GM21786 (cell line): ENCODE measurements around the gene BEND6.
A peak's percentile ranks its signal among the peaks of the same experiment; 100 is the strongest.
"Not testable (repeated sequence)": the region's sequence is repeated elsewhere in the genome, so short reads cannot be mapped to it uniquely, and the experiment has no call there.

Experiments
- ATAC-seq: cut with Tn5 transposase; IDR thresholded peaks from one replicate; pipeline ENCODE4 v1.9.1; 2021; ENCODE audit not compliant: unreplicated experiment

The BEND6 gene

DNA sequence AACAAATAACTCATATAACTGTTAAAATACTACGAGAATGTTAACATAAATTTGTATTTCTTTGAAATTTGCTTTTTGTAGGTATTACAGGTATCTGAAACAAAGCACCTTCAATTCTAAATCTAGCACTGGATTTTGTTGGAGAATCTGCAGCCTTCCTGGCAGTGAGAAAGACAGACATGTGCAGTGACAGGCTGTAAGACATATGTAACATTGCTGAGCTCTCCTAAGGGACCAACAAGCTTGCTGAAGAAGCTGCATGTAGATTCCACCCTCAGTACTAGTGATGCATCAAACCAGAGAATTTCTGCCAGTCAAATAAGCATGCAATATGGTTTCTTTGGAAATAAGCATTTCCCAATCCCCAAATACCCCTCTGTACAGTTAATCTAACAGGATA, 71.1 kb downstream of the BEND6 start:
- ATAC-seq, result no peak

DNA sequence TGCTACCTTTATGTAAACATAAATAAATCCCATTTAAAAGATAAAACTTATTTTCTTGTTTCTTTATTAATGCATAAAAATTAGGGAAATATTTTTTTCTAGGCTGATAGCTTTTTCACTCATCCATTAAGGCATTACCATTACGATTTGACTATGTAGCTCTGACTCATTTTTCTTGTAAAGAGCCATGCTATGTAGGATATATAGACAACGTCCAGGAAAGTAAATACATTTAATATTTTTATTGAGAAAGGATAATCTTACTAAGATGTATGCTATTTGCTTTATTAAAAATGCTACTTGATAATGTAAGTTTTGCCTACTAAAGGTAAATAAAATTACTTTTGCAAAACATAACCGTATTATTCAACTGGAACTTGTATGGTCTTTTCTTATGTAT, 72.4 kb downstream of the BEND6 start:
- no peak for ATAC-seq

DNA sequence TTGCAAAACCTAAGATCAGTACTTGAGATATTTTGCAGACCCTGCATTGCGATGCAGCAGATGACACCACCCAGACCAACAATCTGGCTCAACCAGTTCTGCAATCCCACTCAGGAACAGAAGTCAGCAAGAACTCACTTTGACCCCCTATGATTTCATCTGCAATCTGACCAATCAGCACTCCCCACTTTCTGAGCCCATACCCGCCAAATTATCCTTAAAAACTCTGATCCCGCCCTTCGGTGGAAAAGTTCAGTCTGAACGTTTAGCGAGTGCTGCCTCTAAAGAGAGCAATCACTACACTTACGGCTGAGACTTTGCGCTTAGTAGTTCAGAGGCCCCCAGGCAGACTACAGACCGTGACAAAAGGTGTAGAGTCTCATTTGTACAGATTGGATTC, 74.3 kb downstream of the BEND6 start:
- ATAC-seq, result no peak

DNA sequence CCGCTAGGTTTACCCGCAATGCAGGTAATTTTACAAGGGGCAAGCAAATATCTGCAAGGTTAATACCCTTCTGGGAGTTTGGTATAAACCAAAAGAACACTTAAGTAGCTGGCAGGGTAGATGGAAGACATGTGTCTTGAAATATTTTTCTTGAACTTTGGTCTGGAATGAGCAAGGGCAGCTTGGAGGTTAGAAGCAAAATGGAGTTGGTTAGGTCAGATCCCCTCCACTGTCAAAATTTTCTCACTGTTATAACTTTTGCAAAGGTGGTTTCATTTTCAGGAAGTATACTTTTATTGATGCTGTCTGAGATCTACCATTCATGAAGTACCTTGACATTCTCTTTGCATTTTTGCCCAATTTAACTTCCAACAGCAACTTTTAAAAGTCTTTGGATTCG, 78.3 kb downstream of the BEND6 start:
- ATAC-seq, result no peak

DNA sequence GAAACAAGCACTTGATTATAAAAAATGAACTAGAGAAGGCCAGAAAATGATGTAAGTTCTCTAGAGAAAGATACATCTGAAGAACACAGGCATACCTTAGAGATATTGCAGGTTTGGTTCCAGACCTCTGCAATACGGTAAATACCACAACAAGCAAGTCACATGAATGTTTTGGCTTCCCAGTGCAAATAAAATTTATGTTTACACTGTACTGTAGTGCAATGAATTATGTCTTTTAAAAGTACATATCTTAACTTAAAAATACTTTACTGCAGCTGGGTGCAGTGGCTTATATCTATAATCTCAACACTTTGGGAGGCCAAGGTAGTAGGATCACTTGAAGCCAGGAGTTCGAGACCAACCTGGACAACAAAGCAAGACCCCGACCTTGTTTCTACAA, 80.6 kb downstream of the BEND6 start:
- ATAC-seq, result no peak

DNA sequence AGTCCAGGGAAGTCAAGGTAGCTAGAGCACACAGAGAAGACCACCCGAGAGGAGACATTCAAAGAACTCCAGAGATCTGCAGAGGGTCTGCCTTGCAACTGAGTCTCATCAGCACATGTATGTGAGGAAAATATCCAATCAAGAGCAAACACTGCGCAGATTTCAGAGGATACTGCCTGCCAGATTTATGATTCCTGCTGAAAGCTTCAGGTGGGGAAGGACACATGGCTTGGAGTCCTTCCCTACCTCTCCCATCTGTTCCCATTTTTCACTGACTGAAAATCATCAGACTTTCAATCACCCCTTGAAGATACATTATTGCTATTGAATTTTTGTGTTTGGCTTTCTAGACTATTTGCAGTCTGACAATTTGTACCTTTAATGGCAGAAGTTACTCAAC, 84.0 kb downstream of the BEND6 start:
- no peak for ATAC-seq

DNA sequence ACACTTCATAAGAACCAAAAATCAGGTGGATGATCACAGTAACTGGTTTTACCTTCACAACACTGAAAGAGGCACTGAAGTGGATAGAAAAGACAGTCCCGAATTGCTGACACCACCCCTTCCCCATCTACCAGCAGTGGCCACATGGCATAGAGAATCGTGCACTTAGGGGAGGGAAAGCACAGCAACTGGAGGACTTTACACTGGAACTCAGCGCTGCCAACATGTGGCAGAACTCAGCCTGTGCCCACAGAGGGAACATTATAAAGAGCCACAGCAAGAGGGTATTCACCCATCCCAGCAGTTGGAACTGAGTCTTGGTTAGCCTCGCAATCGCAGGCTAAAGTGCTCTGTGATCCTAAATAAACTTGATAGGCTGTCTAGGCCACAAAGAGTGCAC, 85.1 kb downstream of the BEND6 start:
- no peak for ATAC-seq

DNA sequence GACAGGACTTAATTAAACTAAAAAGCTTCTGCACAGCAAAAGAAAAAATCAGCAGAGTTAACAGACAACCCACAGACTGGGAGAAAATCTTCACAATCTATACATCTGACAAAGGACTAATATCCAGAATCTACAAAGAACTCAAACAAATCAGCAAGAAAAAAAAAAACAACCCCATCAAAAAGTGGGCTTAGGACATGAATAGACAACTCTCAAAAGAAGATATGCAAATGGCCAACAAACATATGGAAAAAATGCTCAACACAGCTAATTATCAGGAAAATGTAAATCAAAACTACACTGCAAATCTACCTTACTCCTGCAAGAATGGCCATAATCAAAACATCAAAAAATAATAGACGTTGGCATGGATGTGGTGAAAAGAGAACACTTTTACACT, 89.2 kb downstream of the BEND6 start:
- ATAC-seq, result not testable (repeated sequence)

DNA sequence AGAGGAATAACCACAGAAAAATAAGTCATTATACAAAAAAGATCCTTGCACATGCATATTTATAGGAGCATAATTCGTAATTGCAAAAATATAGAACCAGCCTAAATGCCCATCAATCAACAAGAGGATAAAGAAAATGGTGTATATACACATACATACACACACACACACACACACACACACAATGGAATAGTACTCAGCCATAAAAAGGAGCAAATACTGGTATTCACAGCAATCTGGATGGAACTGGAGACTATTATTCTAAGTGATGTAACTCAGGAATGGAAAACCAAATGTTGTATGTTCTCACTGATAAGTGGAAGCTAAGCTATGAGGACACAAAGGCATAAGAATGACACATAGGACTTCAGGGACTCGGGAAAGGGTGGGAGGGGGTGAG, 89.7 kb downstream of the BEND6 start:
- ATAC-seq, result no peak

DNA sequence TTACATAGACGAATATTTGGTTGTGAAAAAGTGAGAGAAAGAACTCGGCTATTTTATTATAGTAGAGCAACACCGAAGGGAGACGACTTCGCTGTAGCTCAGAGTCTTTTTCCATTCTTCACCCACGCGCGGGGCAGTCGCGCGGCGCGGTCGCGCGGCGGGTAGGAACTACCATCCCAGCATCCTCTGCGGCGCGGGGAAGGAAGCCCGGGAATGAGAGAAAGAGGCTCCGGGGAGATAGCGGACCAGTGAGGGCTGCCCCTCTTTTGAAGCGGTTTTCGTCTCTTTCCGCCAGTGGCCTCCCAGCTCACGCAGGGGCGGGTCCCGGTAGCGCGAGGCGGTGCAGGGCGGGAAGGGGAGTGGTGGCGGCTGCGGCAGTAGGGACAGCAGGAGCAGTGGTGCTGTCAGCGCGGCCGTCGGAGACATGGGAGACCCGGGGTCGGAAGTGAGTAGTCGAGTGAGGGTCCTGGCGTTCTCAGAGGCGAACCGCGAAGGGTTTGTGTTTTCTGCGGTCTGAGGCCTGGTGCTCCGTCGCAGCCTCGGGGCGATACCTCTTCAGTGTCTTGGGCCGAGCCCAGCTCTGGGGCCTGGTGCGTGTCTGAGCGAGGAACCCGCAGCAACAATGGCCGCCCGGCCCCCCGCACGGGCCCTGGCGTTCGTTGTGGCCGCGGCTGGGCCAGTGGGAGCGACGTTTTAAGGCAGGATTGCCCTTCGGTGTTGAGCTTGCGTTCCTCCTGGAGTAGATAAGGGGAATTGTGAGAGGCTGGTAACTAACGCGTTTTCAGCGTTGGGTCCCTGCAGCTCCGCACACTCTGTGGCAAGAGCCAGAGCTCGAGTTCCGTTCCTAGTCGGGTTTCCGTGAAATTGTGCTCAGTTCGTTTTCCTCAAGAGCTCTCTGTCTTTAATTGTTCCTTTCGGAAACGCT, 91.7 kb downstream of the BEND6 start, which contains the start of gene KIAA1586:
Gene KIAA1586 (plus strand): TSS at position 362 of the 925 bp plus-strand sequence. CDS start 63 bp downstream, at position 425.
- peak; percentile 94 for ATAC-seq

DNA sequence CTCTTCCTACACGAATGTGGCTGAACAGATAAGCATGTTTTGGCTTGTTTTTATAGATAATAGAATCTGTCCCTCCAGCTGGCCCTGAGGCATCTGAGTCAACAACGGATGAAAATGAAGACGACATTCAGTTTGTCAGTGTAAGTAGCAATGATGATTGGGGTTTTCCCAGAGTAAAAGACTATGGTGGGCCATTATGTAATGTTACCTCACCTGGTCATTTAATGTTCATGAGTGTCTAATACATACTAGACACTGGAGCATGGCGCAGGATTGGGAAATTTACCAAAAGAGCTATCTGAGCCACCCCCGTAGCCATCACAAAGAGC, 92.3 kb downstream of the BEND6 start:
- peak; percentile 8 for ATAC-seq

DNA sequence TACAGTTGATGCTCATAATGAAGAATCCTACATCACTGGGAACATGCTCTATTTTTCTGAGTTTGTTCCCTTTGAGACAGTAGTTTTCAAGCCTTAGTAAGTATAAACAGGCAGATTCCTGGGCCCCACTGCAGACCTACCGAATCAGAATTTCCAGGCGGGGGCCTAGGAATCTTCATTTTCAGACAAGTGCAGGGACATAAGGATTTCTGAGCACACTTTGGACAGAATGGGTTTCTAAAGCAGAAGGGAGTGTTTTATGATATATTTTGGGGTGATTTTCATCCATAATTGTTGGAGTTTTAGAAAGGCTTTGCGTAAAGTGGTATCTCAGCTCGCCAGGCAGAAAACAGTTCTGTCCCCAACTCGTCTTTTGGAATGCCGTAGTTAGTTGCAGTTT, 93.0 kb downstream of the BEND6 start:
- ATAC-seq, result not testable (repeated sequence)

DNA sequence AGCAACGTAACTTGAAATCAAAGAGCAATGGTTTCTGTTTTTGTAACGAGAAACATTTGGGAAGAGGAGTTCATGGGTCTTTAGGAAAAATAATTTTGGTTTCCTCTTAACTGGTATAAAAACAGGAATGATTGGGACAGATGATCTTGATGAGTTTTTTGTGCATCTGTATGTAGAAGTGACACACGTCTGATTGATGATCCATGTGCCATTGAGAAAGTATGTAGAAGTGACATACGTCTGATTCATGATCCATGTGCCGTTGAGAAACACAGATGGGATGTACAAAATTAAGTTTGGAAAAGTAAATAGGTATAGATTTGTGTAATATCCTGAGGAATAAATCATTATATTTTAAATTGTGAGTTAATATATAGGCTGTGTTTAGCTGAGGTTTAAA, 93.7 kb downstream of the BEND6 start:
- no peak for ATAC-seq

DNA sequence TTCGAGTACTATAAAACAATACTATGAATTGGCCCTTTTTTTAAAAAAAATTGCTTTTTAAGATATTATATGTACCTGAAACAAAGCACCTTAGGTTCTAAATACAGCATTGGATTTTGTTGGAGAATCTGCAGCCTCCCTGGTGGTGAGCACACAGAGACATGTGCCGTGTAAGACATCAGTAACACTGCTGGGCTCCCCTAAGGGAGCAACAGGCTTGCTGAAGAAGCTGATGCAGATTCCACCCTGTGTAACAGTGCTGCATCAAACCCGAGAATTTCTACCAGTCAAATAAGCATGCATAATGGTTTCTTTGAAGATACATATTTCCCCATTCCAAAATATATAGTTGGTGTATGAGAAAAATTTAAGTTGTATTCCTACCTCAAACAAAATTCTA, 108.9 kb downstream of the BEND6 start:
- ATAC-seq, result no peak

DNA sequence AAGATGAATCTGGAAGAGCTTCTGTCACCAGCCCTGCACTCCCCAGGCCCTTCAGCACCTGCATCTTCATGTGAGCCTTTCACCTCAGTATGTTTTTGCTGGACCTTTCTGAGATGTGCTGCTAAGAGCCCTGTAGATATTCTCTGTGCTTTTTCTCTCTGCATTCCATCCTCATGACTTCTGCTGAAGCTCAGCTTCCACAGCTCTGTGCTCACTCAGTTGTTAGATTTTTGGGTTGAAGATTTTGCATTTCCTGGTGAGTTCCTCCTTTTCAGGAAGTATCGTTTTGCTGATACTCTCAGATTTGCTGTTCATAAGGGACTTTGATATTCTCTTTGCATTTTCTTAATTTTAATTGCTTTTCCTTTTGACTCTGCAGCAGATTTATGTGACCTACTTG, 109.9 kb downstream of the BEND6 start:
- ATAC-seq, result no peak

DNA sequence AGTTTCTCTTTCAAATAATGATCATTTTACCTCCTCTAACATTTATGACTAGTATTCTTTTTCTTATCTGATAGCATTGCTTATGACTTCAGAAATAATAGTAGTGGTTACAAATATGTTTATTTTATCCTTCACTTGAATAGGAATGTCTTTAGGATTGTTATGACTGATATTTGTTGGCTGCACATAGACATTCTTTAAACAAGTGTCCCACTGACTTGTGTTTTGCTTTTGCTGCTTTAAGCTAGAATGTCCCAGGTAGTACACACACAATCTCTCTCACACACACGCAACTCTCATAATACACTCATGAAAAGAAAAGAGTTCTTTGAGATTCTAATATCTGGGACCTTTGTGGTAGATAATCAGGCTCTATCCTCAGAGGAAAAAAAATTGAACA, 113.2 kb downstream of the BEND6 start:
- no peak for ATAC-seq

DNA sequence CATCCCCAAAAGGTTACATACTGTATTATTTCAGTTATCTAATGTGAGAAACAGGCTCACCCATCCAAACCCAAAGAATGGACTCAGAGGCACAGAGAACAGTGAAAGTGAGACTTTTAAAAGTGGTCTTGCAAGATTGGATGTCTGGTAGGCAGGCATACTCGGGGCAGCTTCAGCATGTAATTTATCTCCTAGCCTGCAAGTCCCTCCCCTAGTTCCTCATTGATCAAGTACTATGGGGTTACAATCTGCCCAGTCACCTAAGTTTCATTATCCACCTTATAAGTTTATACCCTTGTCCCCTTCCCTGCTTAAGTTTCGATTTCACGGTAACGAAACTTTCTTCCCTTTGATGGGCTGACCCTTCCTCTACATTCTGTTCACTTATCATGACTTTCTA, 114.3 kb downstream of the BEND6 start:
- no peak for ATAC-seq

DNA sequence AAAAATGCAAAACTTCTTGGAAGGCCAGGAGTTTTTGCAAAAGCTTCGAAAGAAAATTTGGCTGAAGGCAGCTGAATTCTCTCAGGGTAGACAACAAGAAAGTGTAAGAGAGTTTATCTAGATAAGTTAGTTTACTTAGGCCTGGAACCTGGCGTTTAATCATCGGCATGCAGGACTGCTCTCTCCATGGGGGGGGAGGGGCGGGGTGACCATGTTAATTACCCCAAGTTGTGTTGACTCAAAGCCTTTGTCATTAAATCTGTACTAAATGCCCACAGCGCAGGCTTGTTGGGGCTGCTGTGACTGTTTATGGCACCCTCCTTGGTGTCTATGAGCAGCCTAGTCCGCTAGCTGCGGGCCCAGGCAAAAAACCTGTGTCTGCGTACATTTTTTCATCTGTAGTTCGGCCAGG, 115.0 kb downstream of the BEND6 start:
- no peak for ATAC-seq

DNA sequence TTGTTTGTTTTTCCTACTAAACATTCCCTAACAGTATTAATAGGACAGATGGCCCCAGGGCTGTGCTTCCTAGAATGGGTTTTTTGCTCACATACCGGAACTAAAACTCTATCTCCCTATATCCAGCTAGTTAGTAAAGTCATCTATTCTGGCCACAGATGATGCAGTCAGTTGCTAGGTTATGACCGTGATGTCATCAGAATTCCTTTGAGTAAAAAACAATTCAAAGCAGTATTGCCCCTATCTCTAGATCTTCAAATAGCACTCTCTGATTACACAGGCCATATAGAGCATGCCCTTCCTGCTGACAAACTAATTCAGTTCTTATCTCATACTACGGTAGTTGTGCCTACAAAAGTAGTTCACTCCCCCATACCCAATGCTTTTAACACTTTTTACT, 117.2 kb downstream of the BEND6 start:
- no peak for ATAC-seq

DNA sequence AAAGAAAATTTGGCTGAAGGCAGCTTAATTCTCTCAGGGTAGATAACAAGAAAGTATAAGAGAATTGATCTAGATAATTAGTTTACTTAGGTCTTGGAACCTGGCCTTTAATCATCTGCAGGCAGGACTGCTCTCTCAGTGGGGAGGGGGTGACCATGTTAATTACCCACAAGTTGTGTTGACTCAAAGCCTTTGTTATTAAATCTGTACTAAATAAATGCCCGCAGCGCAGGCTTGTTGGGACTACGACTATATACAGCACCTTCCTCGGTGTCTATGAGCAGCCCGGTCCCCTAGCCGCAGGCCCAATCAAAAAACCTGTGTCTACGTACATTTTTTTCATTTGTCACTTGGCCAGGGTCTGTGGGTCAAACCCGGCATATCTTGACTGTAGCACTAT, 119.5 kb downstream of the BEND6 start:
- ATAC-seq, result no peak

DNA sequence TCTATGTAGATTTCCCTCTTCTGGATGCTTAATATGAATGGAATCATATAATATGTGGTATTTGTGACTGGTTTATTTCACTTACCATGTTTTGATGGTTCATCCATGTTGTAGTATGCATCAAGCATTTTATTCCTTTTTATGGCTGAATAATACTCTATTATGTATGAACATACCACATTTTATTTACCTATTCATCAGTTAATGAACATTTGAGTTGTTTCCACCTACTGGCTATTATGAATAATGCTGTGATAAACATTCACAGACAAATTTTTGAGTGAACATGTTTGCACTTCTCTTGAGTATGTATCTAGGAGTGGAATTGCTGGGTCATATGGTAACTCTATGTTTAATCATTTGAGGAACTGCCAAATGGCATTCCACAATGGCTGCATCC, 120.2 kb downstream of the BEND6 start:
- ATAC-seq, result no peak
